LNCAP (cell line): ENCODE results near the gene KRTAP19-5.

Source experiments
- TF ChIP-seq, protein P1 (sequence below): fragments of 450-650 bp; IDR thresholded peaks from 2 replicates; pipeline ENCODE4 v1.5.1; 2017; ENCODE audit warnings: mild to moderate bottlenecking

KRTAP19-5 gene

GRCh38 chr21:30502041-30502440 is at the start of gene KRTAP19-5:
KRTAP19-5 (minus strand) TSS chr21:30502141; CDS start chr21:30502090, 51 bp downstream.
- TF ChIP-seq, protein P1, sequence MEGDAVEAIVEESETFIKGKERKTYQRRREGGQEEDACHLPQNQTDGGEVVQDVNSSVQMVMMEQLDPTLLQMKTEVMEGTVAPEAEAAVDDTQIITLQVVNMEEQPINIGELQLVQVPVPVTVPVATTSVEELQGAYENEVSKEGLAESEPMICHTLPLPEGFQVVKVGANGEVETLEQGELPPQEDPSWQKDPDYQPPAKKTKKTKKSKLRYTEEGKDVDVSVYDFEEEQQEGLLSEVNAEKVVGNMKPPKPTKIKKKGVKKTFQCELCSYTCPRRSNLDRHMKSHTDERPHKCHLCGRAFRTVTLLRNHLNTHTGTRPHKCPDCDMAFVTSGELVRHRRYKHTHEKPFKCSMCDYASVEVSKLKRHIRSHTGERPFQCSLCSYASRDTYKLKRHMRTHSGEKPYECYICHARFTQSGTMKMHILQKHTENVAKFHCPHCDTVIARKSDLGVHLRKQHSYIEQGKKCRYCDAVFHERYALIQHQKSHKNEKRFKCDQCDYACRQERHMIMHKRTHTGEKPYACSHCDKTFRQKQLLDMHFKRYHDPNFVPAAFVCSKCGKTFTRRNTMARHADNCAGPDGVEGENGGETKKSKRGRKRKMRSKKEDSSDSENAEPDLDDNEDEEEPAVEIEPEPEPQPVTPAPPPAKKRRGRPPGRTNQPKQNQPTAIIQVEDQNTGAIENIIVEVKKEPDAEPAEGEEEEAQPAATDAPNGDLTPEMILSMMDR: no peak

DNA sequence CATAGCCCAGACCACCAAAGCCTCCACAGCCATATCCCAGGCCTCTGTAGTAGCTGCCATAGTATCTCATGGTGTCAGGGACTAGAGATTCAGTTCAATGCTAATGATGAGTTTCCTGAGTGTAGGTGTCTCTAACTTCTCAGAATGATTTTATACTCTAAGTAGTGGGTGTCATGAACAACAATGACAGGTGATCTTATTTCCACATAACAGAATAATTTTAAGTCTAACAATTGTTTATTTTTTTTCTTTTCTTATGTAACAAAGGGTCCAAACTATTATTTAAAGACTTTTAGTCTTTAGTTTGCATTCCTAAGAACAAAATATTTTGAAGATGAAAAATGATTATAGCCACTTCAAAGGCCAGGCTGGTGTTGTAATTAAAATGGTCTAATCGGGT is 39.8 kb upstream of the KRTAP19-5 start, which contains the start of gene KRTAP19-6:
KRTAP19-6 (minus strand) TSS at position 101 of the 400 bp plus-strand sequence; CDS start at position 70, 31 bp downstream.
- TF ChIP-seq, protein P1: no peak

DNA sequence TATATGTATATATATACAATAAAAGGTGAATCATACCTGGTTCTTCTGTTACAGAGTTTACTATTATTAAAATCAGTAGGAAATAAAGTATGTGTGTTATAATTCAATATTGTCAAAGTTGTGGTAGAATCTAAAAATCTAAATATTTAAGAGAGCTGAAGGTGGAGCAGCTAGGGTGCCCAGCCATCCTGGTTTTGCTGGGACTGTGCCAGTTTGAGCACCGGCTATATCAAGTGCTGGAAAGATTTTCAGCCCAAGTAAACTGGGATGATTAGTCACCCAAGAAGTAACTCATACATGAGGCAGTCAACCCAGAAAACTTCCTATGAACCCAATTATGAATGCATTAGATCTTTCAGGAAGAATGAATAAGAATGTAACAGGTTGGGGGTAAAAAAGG is 16.9 kb upstream of the KRTAP19-5 start:
- TF ChIP-seq, protein P1: no peak

DNA sequence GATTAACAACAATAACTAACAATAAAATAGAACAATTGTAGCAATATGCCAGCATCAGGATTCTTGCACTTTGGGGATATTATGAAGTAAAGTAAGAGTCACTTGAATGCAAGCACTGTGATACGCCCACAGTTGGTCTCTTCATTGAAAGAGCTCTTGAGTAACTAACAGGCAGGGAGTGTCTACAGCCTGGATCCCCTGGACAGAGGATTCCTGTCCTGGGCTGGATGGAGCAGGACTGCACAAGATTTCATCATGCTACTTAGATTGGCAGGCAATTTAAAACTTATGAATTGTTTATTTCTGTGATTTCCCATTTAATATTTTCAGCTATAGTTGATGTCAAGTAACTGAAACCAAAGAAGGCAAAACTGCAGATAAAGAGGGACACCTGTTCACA is 13.7 kb upstream of the KRTAP19-5 start:
- TF ChIP-seq, protein P1: no peak

DNA sequence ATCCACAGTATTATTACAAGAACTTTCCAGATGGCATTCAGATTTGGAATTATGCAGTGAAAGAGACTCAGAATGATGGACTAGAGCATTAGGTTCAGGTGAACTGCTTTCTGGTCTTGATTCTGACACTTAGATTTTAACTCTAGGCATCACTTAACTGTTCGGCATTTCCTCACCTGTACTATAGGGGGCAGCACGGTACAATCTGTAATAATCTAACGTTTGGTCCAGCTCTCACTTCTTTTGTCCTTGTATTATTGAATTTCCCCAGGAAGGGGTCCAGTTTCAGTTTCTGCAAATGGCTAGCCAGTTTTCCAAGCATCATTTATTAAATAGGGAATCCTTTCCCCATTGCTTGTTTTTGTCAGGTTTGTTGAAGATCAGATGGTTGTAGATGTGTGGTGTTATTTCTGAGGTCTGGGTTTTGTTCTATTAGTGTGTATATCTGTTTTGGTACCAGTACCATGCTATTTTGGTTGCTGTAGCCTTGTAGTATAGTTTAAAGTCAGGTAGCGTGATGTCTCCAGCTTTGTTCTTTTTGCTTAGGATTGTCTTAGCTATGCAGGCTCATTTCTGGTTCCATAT is 3.8 kb upstream of the KRTAP19-5 start:
- TF ChIP-seq, protein P1: peak; percentile 73

DNA sequence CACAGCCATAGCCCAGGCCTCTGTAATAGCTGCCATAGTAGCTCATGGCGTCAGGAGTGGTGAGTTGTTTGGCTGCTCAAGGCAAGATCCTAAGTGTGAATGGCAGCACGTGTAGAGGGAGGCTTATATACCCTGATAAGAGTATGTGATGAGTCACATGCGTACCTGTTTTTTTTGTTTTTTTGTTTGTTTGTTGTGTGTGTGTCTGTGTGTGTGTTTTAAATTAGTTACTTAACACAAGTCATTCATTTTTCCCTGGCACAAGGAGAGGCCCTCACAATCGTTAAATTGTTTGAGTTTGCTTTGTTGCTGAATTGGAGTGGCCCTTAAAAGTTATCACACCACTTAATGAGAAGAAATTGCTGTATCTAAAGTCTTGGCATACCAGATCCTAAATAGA is 4.9 kb downstream of the KRTAP19-5 start, which contains the start of gene KRTAP19-4:
KRTAP19-4 (minus strand) TSS at position 101 of the 400 bp plus-strand sequence; CDS start at position 46, 55 bp downstream.
- TF ChIP-seq, protein P1: no peak

DNA sequence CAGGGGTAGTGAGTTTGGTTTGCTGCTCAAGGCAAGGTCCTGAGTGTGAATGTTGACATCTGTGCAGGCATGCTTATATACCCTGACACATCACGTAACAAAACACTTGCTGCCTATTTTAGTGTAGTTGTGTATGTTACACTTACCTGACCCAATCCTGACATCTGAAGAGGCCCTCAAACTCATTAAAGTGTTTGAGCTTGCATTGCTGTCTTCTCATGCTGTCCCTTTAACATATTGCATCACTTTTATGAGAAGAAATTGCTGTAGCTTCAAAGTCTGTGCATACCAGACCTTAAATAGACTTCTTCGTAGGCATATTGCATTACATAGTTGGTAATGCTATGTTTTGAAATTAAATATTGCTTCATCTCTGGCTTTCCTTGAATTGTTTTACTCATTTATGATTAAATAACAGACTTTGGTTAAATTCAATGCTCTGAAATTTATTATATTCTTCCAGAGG is 9.9 kb downstream of the KRTAP19-5 start, which contains the start of gene KRTAP19-3:
KRTAP19-3 (minus strand) TSS at position 51 of the 466 bp plus-strand sequence. CDS start 56 bp downstream, outside the sequence.
- TF ChIP-seq, protein P1: no peak
